Left ventricle myocardium superior (tissue), 1 donor: ENCODE data around the gene COL27A1. TPM values are rescaled to one million over a fixed set of nuclear protein-coding genes. Genes with fewer than 3 reads are reported as not detected.

ENCODE experiments used
- ATAC-seq: fragments of 200-7000 bp; cut with Tn5 transposase; one replicate; pipeline ENCODE4 v1.9.1; 2020; ENCODE audit warnings: mild to moderate bottlenecking, moderate library complexity
- DNase-seq: peaks from one replicate; pipeline ENCODE4 v3.0.0-alpha.2; 2020
- intact Hi-C: fragments of 100-400 bp; cut with micrococcal nuclease; formaldehyde crosslinking; loops from one replicate; pipeline ENCODE4 v1.11.0; 2022
- total RNA-seq: library from RNA; stranded (reverse); fragmentation: NEBNext Ultra II Directional; extraction: Animal tissue kit (Norgen Biotek cat#: 25700); gene quantifications from one replicate; pipeline ENCODE4 v1.2.1, GENCODE V29; 2021
- donor health status: DM: no; HTN: yes; CAD: no; lungs with severe emphysema.

COL27A1 gene
- total RNA-seq, 1 donor from 2014 or later = 11.0 TPM

DNA sequence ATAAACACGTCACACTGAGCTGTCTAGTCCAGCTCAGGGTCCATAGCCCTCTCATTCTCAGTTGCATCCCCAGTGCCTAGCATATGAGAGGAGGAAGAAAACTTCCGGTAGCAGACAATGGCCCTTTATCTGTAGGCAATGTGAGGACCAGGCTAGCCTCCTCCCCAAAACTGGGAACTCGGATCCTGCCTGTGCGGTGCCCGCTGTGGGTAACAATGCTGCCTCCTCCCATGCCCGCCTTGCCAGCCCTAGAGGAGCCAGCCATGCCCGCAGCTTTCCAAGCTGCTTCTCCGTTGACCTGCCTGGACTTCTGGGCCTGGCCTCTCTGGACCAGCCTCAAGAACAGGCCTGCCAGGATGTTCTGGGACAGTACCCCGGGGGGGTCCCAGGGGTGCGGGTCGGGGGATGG lies 93.0 kb downstream of the COL27A1 start:
- DNase-seq = no peak
- intact Hi-C loops = no loop called here
- ATAC-seq = no peak

DNA sequence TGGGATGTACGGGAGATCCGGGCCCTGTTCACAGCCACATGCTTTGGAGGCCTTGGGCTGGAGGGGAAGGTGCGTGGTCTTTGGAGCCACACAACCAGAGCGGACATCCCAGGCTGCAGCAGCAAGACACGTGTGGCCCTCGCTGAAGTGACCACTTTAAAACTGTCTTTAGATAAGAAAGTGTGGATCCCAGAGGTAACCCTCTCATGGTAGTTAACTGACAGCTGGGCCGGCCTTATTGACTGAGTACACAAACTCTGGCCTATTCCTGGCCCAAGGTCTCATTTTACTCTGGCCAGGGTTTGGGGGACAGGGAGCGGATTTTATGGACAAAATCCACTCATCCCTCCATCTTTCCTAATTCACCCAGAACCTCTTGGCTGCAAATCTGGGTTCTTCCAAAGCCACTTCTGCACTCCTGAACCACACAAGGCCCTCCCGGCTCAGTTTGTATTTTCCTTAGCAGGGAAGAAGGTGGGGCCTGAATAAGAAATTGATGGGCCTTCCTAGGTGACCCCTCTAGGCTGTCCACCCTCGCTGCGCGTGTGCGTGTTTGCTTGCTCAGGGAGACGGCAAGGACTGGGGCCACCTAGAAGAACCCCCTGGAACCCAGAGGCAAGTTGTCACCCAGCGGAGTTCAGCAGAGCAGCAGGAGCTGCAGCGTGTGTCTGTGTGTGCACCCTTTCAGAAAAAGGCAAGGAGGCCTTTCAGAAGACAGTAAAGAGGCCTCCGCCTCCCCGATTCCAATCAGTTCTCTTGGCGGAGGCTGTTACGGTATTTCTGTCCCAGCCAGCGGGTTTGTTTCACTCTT lies 94.3 kb downstream of the COL27A1 start:
- peak; percentile 32 for ATAC-seq
- DNase-seq = no peak
- intact Hi-C loops = no loop called here

DNA sequence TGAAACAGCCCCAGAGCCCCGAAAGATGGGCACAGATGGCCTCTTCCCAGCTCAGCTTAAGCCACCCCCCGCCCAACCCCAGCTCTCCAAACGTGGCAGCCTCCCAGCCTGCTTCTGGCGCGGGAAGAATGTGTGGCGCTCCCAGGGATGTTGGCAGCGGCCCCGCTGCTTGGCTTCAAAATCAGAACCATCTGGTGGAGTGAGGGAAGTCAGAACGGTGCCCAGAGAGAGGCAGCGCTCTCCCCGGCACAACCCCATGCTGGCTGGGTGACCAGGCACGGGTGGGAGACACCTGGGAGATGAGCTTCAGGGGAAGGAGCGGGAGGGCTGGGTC lies 94.9 kb downstream of the COL27A1 start:
- DNase-seq = peak; percentile 94
- ATAC-seq = peak; percentile 94
- intact Hi-C loops = no loop called here

- intact Hi-C loops = no loop called here
- DNase-seq = no peak
- peak; percentile 82 for ATAC-seq
Measured at GRCh38 chr9:114250648-114251047, 95.3 kb downstream of the COL27A1 start.

DNA sequence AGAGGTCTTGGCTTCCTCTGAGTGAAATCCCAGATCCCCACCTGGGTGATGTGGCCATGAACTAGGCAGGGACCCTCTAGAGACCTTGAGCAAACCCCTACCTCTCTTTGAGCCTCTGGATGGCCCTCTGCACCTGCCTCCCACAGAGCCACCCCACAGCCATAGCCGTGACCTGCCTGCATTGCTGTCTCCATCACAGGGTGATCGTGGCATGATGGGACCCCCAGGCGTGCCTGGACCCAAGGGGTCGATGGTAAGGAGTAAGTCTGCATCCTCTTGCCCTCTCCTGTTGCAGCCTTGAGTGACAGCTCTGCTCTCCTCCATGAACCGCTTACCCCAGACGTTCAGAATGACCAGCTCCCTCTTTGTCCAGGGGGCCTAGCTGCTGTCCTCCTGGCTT lies 97.1 kb downstream of the COL27A1 start:
- no peak for DNase-seq
- intact Hi-C loops = no loop called here
- ATAC-seq = no peak

DNA sequence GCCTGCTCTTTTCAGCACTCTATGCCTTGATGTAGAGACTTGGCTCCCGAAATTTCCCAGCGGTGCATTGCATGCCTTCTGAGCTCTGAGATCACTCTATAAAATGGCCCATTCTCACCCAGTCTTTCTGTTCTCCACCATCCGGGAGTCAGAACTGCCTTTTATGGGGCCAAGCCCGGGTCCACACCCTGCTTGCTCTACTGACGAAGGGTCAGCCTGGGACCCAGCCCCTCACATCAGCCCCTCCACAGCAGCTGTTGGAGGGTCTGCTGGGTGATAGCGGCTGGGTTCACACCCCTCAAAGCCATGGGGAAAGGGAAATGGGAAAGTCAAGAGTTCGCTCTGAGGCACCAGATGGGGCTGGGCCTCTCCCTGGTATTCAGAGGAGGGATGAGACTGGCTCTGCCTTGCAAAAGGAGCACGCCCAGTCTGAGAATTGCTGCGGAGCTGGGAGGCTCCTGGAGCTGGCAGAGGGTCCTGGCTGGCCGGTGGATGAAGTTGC lies 101.5 kb downstream of the COL27A1 start:
- ATAC-seq (no peak), DNase-seq (no peak)
- intact Hi-C loops = no loop called here

- ATAC-seq (no peak), DNase-seq (no peak)
- intact Hi-C loops = no loop called here
Measured at GRCh38 chr9:114258218-114258617, 102.9 kb downstream of the COL27A1 start.

DNA sequence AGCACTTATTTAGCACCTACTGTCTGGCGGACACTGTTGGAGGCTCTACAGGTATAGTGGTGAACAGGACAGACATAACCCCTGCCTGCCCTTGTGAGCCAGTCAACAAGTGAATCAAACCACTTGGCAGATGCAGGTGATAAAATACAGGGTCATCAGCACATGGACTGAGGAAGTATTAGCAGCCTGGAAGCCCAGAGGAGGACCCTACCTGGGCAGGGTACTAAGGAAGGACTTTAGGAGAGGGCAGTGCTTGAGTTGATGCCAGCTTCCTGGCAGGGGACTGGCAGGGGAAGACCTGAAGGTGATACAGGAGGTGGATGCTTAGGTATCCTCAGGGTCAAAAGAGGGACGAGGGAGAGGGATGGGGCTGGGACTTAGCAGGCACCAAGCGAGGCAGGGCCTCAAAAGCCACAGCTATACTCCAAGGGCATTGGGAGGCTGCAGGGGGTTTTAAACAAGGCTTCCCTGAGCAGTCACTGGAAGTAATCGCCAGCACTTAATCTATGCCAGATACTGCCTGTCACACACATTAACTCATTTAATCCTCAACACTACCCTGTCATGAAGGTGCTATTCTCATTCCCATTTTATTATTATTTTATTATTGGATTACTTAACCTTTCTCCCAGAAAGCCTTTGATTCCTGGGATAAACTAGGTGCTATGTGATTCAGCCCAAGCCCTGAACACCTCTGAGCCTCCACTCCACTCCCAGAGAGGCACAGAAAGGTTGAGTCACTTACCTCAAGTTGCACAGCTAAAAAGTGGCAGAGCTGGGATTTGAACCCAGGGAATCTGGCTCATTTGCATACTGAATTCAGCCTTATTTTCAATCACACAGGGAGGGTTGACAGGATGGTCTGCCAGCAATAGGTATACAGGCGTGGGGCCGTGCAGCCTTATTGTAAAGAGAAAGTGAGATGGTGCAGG lies 103.8 kb downstream of the COL27A1 start:
- DNase-seq (no peak), ATAC-seq (no peak)
- intact Hi-C loops = no loop called here

GRCh38 chr9:114259798-114260523 lies 104.6 kb downstream of the COL27A1 start:
- no peak for DNase-seq
- ATAC-seq = no peak
- intact Hi-C loops = no loop called here

DNA sequence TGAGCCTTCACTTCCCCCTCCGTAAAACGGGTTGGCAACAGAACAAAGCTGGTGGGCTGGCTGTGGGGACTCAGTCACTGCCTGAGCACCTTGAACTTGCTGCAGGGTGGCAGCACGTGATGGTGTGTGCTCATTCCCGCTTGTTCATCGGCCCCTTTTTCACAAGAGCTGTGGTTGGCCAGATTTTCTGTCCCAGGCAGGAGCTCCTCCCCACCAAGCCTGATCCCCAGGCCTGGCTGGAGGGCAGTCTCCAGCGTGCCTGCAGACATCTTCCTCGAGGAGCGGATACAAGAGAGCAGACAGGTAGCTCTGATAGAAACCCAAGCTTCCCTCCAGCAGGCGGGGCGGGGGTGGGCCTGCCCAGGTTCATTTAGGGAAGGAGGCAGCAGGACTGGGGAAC lies 105.7 kb downstream of the COL27A1 start:
- ATAC-seq = no peak
- intact Hi-C loops = no loop called here
- DNase-seq = no peak

DNA sequence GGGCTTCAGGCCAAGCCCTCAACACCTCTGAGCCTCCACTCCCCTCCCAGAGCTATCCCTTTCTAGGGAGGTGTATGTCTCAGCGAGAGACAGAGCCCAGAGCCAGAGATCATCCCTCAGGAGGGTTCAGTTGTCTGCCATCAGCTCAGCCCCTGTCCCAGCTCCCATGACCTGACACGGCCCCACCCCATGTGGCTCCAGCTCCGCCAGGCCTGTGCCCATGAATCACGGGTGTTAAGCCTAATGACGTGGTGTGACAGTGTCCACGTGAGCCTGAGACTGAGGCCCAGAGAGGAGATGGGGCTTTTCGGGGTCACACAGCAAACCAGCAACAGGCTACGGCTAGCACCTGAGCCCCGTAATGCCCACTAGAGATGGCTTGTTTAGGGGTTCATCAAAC lies 106.7 kb downstream of the COL27A1 start:
- intact Hi-C loops = no loop called here
- DNase-seq (no peak), ATAC-seq (peak; percentile 72)

DNA sequence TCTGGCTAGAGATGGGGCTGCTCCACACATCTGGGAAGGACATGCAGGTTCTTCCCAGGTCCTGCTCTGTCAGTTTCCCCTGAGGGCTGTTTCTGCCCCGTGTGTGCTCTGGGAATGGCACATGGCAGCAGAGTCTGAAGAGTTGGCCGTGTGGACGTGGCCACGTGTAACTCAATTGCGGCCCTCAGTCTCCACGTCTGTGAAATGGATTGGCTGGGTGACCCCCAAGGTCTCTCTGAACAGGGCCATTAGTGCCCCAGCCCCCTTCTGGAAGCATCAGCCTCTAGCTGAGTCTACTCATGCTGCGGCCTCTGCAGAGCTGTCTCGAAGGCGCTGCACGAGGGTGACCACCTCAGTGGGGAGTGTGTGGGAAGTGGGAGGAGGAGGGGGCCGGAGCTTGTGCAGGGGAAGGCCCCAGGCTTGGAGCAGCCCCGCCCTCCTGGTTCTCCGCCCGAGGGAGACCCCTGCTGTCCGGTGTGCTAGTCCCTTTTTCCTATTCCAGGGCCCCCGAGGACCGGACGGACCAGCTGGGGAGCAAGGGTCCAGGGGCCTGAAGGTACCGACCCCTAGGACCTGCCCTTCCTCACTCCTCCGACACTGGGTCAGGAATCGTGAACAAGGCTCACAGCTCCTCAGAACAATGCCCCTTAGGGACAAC lies 108.6 kb downstream of the COL27A1 start:
- intact Hi-C loops = no loop called here
- peak; percentile 50 for DNase-seq
- peak; percentile 27 for ATAC-seq

DNA sequence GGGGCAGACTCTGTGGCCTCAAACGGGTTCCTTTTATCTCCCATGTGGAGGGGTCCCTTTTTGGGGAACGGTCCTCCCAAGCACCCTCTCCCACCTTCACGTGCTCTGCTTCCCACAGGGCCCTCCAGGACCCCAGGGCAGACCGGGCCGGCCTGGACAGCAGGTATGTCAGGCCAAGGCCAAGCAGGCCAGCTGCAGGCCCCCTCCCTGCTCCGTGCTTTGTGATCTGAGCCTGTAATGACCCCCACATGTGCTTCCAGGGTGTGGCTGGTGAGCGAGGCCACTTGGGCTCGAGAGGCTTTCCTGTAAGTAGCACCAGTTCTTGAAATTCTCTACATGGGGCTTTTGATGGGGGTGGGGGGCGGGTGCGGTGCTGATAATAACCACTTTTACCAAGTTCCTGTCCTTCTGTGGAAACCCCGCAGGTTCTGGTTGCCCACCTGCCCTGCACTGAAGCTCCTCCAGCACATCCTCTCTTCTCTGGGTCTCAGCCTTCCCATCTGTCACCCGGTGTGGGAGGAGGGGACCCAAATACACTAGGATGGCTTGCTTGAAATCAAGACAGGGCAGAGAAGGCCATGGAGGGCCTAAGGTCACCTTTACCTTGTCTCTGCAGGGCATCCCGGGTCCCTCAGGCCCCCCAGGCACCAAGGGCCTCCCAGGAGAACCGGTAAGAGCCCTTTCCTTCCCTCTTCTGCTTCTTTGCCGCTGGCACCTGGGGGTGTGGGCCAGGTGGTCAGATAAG lies 109.6 kb downstream of the COL27A1 start:
- no peak for ATAC-seq
- no peak for DNase-seq
- intact Hi-C loops = no loop called here

DNA sequence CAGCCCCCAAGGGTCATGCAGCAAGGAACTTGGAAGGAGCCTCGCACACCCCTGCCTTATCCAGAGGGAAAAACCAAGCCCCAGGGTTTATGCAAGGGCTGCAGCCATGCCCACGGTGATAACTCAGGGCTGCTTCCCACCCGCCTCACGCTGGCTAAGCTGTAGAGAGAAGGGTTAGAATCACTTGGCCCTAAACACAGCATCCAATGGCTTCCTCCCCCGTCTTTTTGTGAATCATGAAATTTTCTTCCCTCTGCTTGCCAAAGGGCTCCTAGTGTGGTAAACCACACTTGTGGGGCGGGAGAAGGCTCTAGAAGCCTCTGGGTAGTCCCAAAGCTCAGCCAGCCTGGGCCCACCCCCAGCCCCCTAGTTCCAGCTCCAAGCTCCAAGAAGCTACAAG lies 111.6 kb downstream of the COL27A1 start:
- DNase-seq = no peak
- intact Hi-C loops = no loop called here

DNA sequence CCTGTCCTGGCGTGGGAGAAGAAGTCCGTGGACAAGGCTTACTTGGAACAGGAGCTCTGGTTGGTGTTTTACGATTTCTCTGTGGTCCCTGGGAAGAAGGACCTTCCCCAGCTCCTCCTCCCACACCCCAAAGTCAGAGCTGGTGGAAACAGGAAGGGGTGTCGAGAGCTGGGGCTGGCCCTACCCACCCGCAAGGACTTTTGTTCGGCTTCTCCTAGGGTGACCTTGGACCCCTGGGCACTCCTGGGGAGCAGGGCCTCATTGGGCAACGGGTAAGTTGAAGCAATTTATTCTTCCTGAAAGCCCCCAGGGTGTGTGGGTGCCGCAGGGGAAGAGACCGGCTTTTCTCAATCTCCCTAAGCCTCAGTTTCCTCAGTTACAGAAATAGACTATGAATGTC lies 113.7 kb downstream of the COL27A1 start:
- intact Hi-C loops = no loop called here
- ATAC-seq (no peak), DNase-seq (no peak)

More for the DNA sequence above, 111.6 kb downstream of the COL27A1 start:
- no peak for ATAC-seq

GRCh38 chr9:114270120-114270975 lies 115.0 kb downstream of the COL27A1 start:
- no peak for ATAC-seq
- intact Hi-C loops = loop anchor here (10.0 kb wide), 1 partner anchor 116 kb away; the partner anchor contains the start of gene COL27A1
- DNase-seq = peak; percentile 17
